ENCODE results near the gene FUT8. TPM values are rescaled to one million over a fixed set of nuclear protein-coding genes. Genes with fewer than 3 reads are reported as not detected.
"Not testable (repeated sequence)": the region's sequence is repeated elsewhere in the genome, so short reads cannot be mapped to it uniquely, and the experiment has no call there.

Gene FUT8
- total and polyA plus RNA-seq, 9 donors, result 18.1 to 51.1 (median 27.4) TPM

- intact Hi-C loops (cut with DNase I), result no loop called here
- WGBS, 3 donors, result 32 to 37% (median 36%) methylated on average over 5 of the region's 5 CpGs
- H3K4me1 ChIP-seq (ENCODE audit: insufficient read depth), result no peaks in the 10 kb centered on the region
Observed at GRCh38 chr14:65676361-65677014, 264.0 kb downstream of the FUT8 start.

GRCh38 chr14:65685572-65685971 lies 273.0 kb downstream of the FUT8 start:
- H3K27me3 ChIP-seq, result no peaks in the 10 kb centered on the region
- no peak for DNase-seq
- intact Hi-C loops (cut with DNase I), result no loop called here
- H3K4me3 ChIP-seq, result no peak overlapping the region
- no peaks in the 10 kb centered on the region for H3K36me3 ChIP-seq
- no peak overlapping the region for H3K27ac ChIP-seq
- no peaks in the 10 kb centered on the region for H3K9me3 ChIP-seq
- no peaks in the 10 kb centered on the region for H3K4me1 ChIP-seq (ENCODE audit: insufficient read depth)
- 93 to 95% (median 95%) methylated on average over 2 of the region's 2 CpGs for WGBS, 3 donors
- TF ChIP-seq POLR2A (IDR thresholded peaks at IDR 0.05), result no peak
- TF ChIP-seq CTCF (IDR thresholded peaks at IDR 0.05), result no peak
- no peak for TF ChIP-seq EP300 (IDR thresholded peaks at IDR 0.05)

More at GRCh38 chr14:65676361-65677014, 264.0 kb downstream of the FUT8 start:
- Histone ChIP-seq H3K27me3 (no peaks in the 10 kb centered on the region), H3K36me3 (no peaks in the 10 kb centered on the region), H3K9me3 (no peaks in the 10 kb centered on the region), H3K27ac (no peak overlapping the region), H3K4me3 (no peak overlapping the region)
- TF ChIP-seq POLR2A (IDR thresholded peaks at IDR 0.05) (no peak), EP300 (IDR thresholded peaks at IDR 0.05) (no peak), CTCF (IDR thresholded peaks at IDR 0.05) (no peak)
- no peak for DNase-seq

GRCh38 chr14:65686761-65687160 lies 274.2 kb downstream of the FUT8 start:
- Histone ChIP-seq H3K27me3 (no peaks in the 10 kb centered on the region), H3K4me1 (ENCODE audit: insufficient read depth) (no peaks in the 10 kb centered on the region), H3K4me3 (no peak overlapping the region), H3K9me3 (no peaks in the 10 kb centered on the region), H3K36me3 (no peaks in the 10 kb centered on the region), H3K27ac (no peak overlapping the region)
- intact Hi-C loops (cut with DNase I), result no loop called here
- DNase-seq, result no peak
- no peak for TF ChIP-seq EP300 (IDR thresholded peaks at IDR 0.05)
- TF ChIP-seq POLR2A (IDR thresholded peaks at IDR 0.05), result no peak
- TF ChIP-seq CTCF (IDR thresholded peaks at IDR 0.05), result no peak

GRCh38 chr14:65689070-65689469 lies 276.5 kb downstream of the FUT8 start:
- intact Hi-C loops (cut with DNase I), result no loop called here
- H3K27ac ChIP-seq, result no peak overlapping the region
- no peaks in the 10 kb centered on the region for H3K4me1 ChIP-seq (ENCODE audit: insufficient read depth)
- H3K36me3 ChIP-seq, result no peaks in the 10 kb centered on the region
- H3K27me3 ChIP-seq, result no peaks in the 10 kb centered on the region
- TF ChIP-seq POLR2A (IDR thresholded peaks at IDR 0.05) (no peak), CTCF (IDR thresholded peaks at IDR 0.05) (no peak), EP300 (IDR thresholded peaks at IDR 0.05) (no peak)
- no peak overlapping the region for H3K4me3 ChIP-seq
- H3K9me3 ChIP-seq, result no peaks in the 10 kb centered on the region
- no peak for DNase-seq

GRCh38 chr14:65692566-65692965 lies 280.0 kb downstream of the FUT8 start:
- H3K4me1 ChIP-seq (ENCODE audit: insufficient read depth); H3K4me3 ChIP-seq; intact Hi-C loops (cut with DNase I); H3K9me3 ChIP-seq; H3K36me3 ChIP-seq; H3K27ac ChIP-seq; H3K27me3 ChIP-seq; DNase-seq: not testable (repeated sequence)
- 94 to 99% (median 98%) methylated on average over 15 to 21 of the region's 31 CpGs for WGBS, 3 donors
